SHP77 (cell line): ENCODE measurements around the gene DOCK10.

Experiments
- DNase-seq, 2 experiments: peaks; one replicate each; lab custom pipeline; 2025; lab: John Stamatoyannopoulos, UW

The DOCK10 gene

GRCh38 chr2:224976629-224977525, 65.4 kb downstream of the DOCK10 start:
- no peak for DNase-seq

- DNase-seq, result no peak
Measured at GRCh38 chr2:224975761-224976160, 66.5 kb downstream of the DOCK10 start.

- DNase-seq, result no peak
Measured at GRCh38 chr2:224973112-224974016, 68.9 kb downstream of the DOCK10 start.

GRCh38 chr2:224971214-224971613, 71.1 kb downstream of the DOCK10 start:
- DNase-seq, result no peak

GRCh38 chr2:224970311-224970710, 72.0 kb downstream of the DOCK10 start:
- no peak for DNase-seq

- DNase-seq, result no peak
Measured at GRCh38 chr2:224969633-224970260, 72.5 kb downstream of the DOCK10 start.

- no peak for DNase-seq
Measured at GRCh38 chr2:224969095-224969494, 73.2 kb downstream of the DOCK10 start.

GRCh38 chr2:224968051-224968450, 74.2 kb downstream of the DOCK10 start:
- no peak for DNase-seq

GRCh38 chr2:224966613-224967012, 75.7 kb downstream of the DOCK10 start:
- DNase-seq, result no peak

- no peak for DNase-seq
Measured at GRCh38 chr2:224959556-224959955, 82.7 kb downstream of the DOCK10 start.

- no peak for DNase-seq
Measured at GRCh38 chr2:224958873-224959272, 83.4 kb downstream of the DOCK10 start.

- no peak for DNase-seq
Measured at GRCh38 chr2:224958462-224958857, 83.8 kb downstream of the DOCK10 start.

- DNase-seq, result no peak
Measured at GRCh38 chr2:224957540-224958461, 84.5 kb downstream of the DOCK10 start.

GRCh38 chr2:224956706-224957105, 85.6 kb downstream of the DOCK10 start:
- no peak for DNase-seq

- DNase-seq, result no peak
Measured at GRCh38 chr2:224954980-224955379, 87.3 kb downstream of the DOCK10 start.

- DNase-seq, result no peak
Measured at GRCh38 chr2:224952936-224953657, 89.2 kb downstream of the DOCK10 start.

- DNase-seq, result no peak
Measured at GRCh38 chr2:224951723-224952481, 90.4 kb downstream of the DOCK10 start.

- no peak for DNase-seq
Measured at GRCh38 chr2:224948859-224949258, 93.4 kb downstream of the DOCK10 start.

GRCh38 chr2:224948005-224948404, 94.3 kb downstream of the DOCK10 start:
- no peak for DNase-seq

GRCh38 chr2:224947566-224947965, 94.7 kb downstream of the DOCK10 start:
- no peak for DNase-seq
